ENCODE results near the gene GRB10. TPM values are rescaled to one million over a fixed set of nuclear protein-coding genes. Genes with fewer than 3 reads are reported as not detected.
"Not testable (repeated sequence)": the region's sequence is repeated elsewhere in the genome, so short reads cannot be mapped to it uniquely, and the experiment has no call there.

Gene GRB10
- polyA plus RNA-seq, 2 of the 4 experiments (the other 2 are of a cell fraction) = 23.2 to 37.0 TPM

GRCh38 chr7:50545613-50546012, 237.1 kb downstream of the GRB10 start:
- ATAC-seq; POLR2A ChIA-PET; H3K27ac ChIP-seq; H3K4me2 ChIP-seq; DNase-seq (ENCODE audit: low read depth in 1 of 2, low spot score in 1 of 2); H3K4me1 ChIP-seq; FAIRE-seq; H3K9me3 ChIP-seq; H3K4me3 ChIP-seq: not testable (repeated sequence)
- CTCF ChIA-PET = interaction anchor here (0.6 to 1.3 kb wide), 2 partner anchors 8 to 112 kb away, joined by 3 read pairs; no protein-coding TSS in a partner anchor
- WGBS (ENCODE audit: missing lambda C conversion rate) = 75% methylated on average over 4 of the region's 4 CpGs

- DNase-seq (ENCODE audit: low read depth in 1 of 2, low spot score in 1 of 2) = no peak
- Histone ChIP-seq H3K4me2 (no peak overlapping the region), H3K4me3 (no peak overlapping the region), H3K4me1 (no peaks in the 10 kb centered on the region), H3K27ac (no peak overlapping the region), H3K9me3 (no peaks in the 10 kb centered on the region)
- WGBS (ENCODE audit: missing lambda C conversion rate) = 68% methylated on average over 6 of the region's 6 CpGs
- TF ChIP-seq, protein P1, sequence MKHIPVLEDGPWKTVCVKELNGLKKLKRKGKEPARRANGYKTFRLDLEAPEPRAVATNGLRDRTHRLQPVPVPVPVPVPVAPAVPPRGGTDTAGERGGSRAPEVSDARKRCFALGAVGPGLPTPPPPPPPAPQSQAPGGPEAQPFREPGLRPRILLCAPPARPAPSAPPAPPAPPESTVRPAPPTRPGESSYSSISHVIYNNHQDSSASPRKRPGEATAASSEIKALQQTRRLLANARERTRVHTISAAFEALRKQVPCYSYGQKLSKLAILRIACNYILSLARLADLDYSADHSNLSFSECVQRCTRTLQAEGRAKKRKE (CRISPR knock-in tag; IDR thresholded peaks at IDR 0.05; ENCODE audit: low read depth) = no peak
- TF ChIP-seq HDAC2 (IDR thresholded peaks at IDR 0.05) (no peak), POLR2A (IDR thresholded peaks at IDR 0.05; ENCODE audit: low read length) (no peak), FOSB (CRISPR knock-in tag; IDR thresholded peaks at IDR 0.05) (no peak), KDM5A (IDR thresholded peaks at IDR 0.05) (no peak), JUN (IDR thresholded peaks at IDR 0.05) (no peak)
- ATAC-seq = no peak
- POLR2A ChIA-PET = no interaction called here
- CTCF ChIA-PET = interaction anchor here (1.3 to 1.6 kb wide), 2 partner anchors 7 to 77 kb away, joined by 3 to 7 read pairs; no protein-coding TSS in a partner anchor
- no peak for FAIRE-seq
These were observed 237.7 kb downstream of the GRB10 start for GRCh38 chr7:50544992-50545391.

GRCh38 chr7:50543776-50544442, 238.8 kb downstream of the GRB10 start:
- DNase-seq (ENCODE audit: low read depth in 1 of 2, low spot score in 1 of 2) (no peak), FAIRE-seq (no peak), ATAC-seq (no peak)
- TF ChIP-seq FOXS1 (CRISPR knock-in tag; IDR thresholded peaks at IDR 0.05) = no peak
- no peak for TF ChIP-seq JUNB (IDR thresholded peaks at IDR 0.05)
- no peak for TF ChIP-seq PBX3 (IDR thresholded peaks at IDR 0.05)
- TF ChIP-seq HEYL (CRISPR knock-in tag; IDR thresholded peaks at IDR 0.05) = no peak
- TF ChIP-seq, protein P2, sequence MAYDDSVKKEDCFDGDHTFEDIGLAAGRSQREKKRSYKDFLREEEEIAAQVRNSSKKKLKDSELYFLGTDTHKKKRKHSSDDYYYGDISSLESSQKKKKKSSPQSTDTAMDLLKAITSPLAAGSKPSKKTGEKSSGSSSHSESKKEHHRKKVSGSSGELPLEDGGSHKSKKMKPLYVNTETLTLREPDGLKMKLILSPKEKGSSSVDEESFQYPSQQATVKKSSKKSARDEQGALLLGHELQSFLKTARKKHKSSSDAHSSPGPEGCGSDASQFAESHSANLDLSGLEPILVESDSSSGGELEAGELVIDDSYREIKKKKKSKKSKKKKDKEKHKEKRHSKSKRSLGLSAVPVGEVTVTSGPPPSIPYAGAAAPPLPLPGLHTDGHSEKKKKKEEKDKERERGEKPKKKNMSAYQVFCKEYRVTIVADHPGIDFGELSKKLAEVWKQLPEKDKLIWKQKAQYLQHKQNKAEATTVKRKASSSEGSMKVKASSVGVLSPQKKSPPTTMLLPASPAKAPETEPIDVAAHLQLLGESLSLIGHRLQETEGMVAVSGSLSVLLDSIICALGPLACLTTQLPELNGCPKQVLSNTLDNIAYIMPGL (CRISPR knock-in tag; IDR thresholded peaks at IDR 0.05; ENCODE audit: borderline replicate concordance) = no peak
- no peak for TF ChIP-seq HOXA7 (CRISPR knock-in tag; IDR thresholded peaks at IDR 0.05)
- TF ChIP-seq MYC (IDR thresholded peaks at IDR 0.05; ENCODE audit: borderline replicate concordance, low read length) = no peak
- no peak for TF ChIP-seq RNF2 (IDR thresholded peaks at IDR 0.05; ENCODE audit: borderline replicate concordance, low read depth)
- no peak for TF ChIP-seq SMC3 (IDR thresholded peaks at IDR 0.05)
- TF ChIP-seq ZNF302 (CRISPR knock-in tag; IDR thresholded peaks at IDR 0.05) = no peak
- TF ChIP-seq ESRRA (IDR thresholded peaks at IDR 0.05; ENCODE audit: borderline replicate concordance, low read length) = no peak
- no peak for TF ChIP-seq FOSB (CRISPR knock-in tag; IDR thresholded peaks at IDR 0.05)
- TF ChIP-seq FOSL2 (IDR thresholded peaks at IDR 0.05) = no peak
- no peak for TF ChIP-seq FOSL2 (CRISPR knock-in tag; IDR thresholded peaks at IDR 0.05)
- TF ChIP-seq, protein P1 (CRISPR knock-in tag; IDR thresholded peaks at IDR 0.05; ENCODE audit: low read depth) = no peak
- POLR2A ChIA-PET = no interaction called here
- 73% methylated on average over 18 of the region's 18 CpGs for WGBS (ENCODE audit: missing lambda C conversion rate)
- Histone ChIP-seq H3K9me3 (no peaks in the 10 kb centered on the region), H3K4me1 (no peaks in the 10 kb centered on the region), H3K4me2 (no peak overlapping the region), H3K27ac (no peak overlapping the region), H3K4me3 (no peak overlapping the region)
- CTCF ChIA-PET = interaction anchor here (1.6 kb wide), 1 partner anchor 76 kb away, joined by 7 read pairs; no protein-coding TSS in a partner anchor

Data from A549 (cell line).